ENCODE measurements around the gene DDAH1.
"Not testable (repeated sequence)": the region's sequence is repeated elsewhere in the genome, so short reads cannot be mapped to it uniquely, and the experiment has no call there.

DDAH1 gene

GRCh38 chr1:85465099-85465785 lies at the start of gene DDAH1:
TSS of gene DDAH1 (minus strand) at chr1:85465159. CDS start at chr1:85465045, 114 bp downstream.
- DNase-seq = peak; percentile 72

GRCh38 chr1:85513998-85514397 lies 49.0 kb upstream of the DDAH1 start:
- not testable (repeated sequence) for DNase-seq

GRCh38 chr1:85504417-85504816 lies 39.5 kb upstream of the DDAH1 start:
- DNase-seq = no peak

- DNase-seq = peak; percentile 56
Observed at GRCh38 chr1:85502625-85503083, 37.7 kb upstream of the DDAH1 start.

GRCh38 chr1:85502171-85502570 lies 37.2 kb upstream of the DDAH1 start:
- DNase-seq = no peak

- DNase-seq = no peak
Observed at GRCh38 chr1:85501355-85501898, 36.5 kb upstream of the DDAH1 start.

- DNase-seq = no peak
Observed at GRCh38 chr1:85496941-85497582, 32.1 kb upstream of the DDAH1 start.

- no peak for DNase-seq
Observed at GRCh38 chr1:85495556-85495955, 30.6 kb upstream of the DDAH1 start.

- DNase-seq = no peak
Observed at GRCh38 chr1:85494904-85495266, 29.9 kb upstream of the DDAH1 start.

GRCh38 chr1:85494074-85494903 lies 29.3 kb upstream of the DDAH1 start:
- no peak for DNase-seq

- no peak for DNase-seq
Observed at GRCh38 chr1:85490270-85490985, 25.5 kb upstream of the DDAH1 start.

- no peak for DNase-seq
Observed at GRCh38 chr1:85488126-85488525, 23.2 kb upstream of the DDAH1 start.

GRCh38 chr1:85485516-85485915 lies 20.6 kb upstream of the DDAH1 start:
- no peak for DNase-seq

GRCh38 chr1:85484716-85485115 lies 19.8 kb upstream of the DDAH1 start:
- DNase-seq = no peak

- no peak for DNase-seq
Observed at GRCh38 chr1:85484264-85484663, 19.3 kb upstream of the DDAH1 start.

GRCh38 chr1:85481688-85482087 lies 16.7 kb upstream of the DDAH1 start:
- no peak for DNase-seq

- no peak for DNase-seq
Observed at GRCh38 chr1:85480566-85480965, 15.6 kb upstream of the DDAH1 start.

- DNase-seq = no peak
Observed at GRCh38 chr1:85479491-85479890, 14.5 kb upstream of the DDAH1 start.

GRCh38 chr1:85478366-85478765 lies 13.4 kb upstream of the DDAH1 start:
- DNase-seq = no peak

GRCh38 chr1:85475055-85475454 lies 10.1 kb upstream of the DDAH1 start:
- DNase-seq = no peak

GRCh38 chr1:85473390-85473789 lies 8.4 kb upstream of the DDAH1 start:
- no peak for DNase-seq

GRCh38 chr1:85471558-85471957 lies 6.6 kb upstream of the DDAH1 start:
- DNase-seq = no peak

- not testable (repeated sequence) for DNase-seq
Observed at GRCh38 chr1:85470130-85470529, 5.2 kb upstream of the DDAH1 start.

Data from COR-L47 (cell line).